Measurements from ENCODE around the gene RALGAPA1. TPM values are rescaled to one million over a fixed set of nuclear protein-coding genes. Genes with fewer than 3 reads are reported as not detected.
A peak's percentile ranks its signal among the peaks of the same experiment; 100 is the strongest.
"Not testable (repeated sequence)": the region's sequence is repeated elsewhere in the genome, so short reads cannot be mapped to it uniquely, and the experiment has no call there.

RALGAPA1 gene
- 54.3 and 138 TPM in 2 replicates for total RNA-seq (2014; rRNA removed; shearing (Covaris generic); ENCODE audit: low replicate concordance)

DNA sequence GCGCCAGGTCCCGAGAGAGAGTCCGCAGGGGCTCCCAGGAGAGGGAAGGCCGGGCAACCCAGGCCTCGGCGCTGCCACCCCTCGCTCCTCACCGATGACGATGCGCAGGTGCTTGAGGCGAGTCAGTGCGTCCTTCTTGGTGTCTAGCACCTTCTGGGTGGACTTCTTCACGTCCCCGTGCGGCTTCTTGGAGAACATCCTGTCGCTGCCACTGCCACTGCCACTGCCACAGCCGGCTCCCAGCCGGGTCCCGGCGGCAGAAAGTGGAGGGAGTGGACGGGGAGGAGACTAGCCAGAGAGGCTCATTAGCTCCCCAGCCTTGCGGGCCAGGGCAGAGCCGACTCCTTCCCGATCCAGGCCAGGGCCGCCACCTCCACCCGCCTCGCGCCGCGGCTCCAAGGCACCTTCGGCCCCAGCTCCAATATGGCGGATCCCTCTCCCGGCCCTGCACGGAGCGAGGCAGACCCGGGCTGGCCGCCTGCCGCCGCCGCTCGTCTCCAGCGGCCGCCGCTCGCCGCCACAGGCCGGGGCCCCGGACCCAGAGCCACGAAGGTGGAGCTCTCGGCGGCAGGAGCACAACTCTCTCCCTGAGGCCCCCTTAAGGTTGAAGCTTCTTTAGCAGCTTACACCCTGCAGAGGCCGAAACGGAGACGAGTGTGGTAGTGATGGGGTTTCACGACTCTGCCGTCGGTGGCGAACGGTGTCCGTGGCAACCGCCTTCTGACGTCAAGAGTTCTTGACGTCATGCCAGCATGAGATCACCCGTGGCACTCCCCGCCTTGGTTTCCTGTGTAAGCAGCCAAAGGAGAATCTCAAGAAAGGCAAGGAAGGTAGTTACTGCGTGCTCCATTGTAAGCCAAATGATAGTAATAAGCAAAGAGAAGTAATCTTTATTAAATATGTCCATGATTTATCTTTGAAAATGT is at the start of gene RALGAPA1:
Gene RALGAPA1, minus strand, starts transcription at position 658 of the 926 bp plus-strand sequence. Its CDS starts 460 bp downstream, at position 198.
- Histone ChIP-seq H3K27ac (ENCODE audit: low read length) (peak within 1 kb of the TSS; percentile 83), H3K4me3 (ENCODE audit: low read length) (peak within 1 kb of the TSS; percentile 98), H3K9ac (ENCODE audit: low read length) (peak within 1 kb of the TSS; percentile 87), H3K4me1 (ENCODE audit: low read length) (peaks cover 24% of the 10 kb centered on the region), H2AFZ (ENCODE audit: low read length) (peak within 1 kb of the TSS; percentile 66), H3K4me2 (ENCODE audit: low read depth, low read length, poor library complexity, severe bottlenecking) (peak within 1 kb of the TSS; percentile 88), H3K79me2 (ENCODE audit: low read length) (peaks cover 46% of the 10 kb centered on the region)
- not testable (repeated sequence) for H4K20me1 ChIP-seq (ENCODE audit: insufficient read depth, low read depth, low read length); H3K9me3 ChIP-seq (ENCODE audit: low read length); H3K27me3 ChIP-seq (ENCODE audit: low read length); H3K36me3 ChIP-seq (ENCODE audit: insufficient read depth, low read length); H3K9me2 ChIP-seq (replicated peaks; ENCODE audit: insufficient read depth, low read length)
- DNase-seq, result peak; percentile 99

GRCh38 chr14:35858521-35859209 is 49.6 kb upstream of the RALGAPA1 start:
- H3K4me2 ChIP-seq (ENCODE audit: low read depth, low read length, poor library complexity, severe bottlenecking), result no peak overlapping the region
- peaks cover 59% of the 10 kb centered on the region for H3K79me2 ChIP-seq (ENCODE audit: low read length)
- H4K20me1 ChIP-seq (ENCODE audit: insufficient read depth, low read depth, low read length), result 0 out of 2 replicates have a peak, but pooled peaks cover 5% of the 10 kb centered on the region
- H3K4me3 ChIP-seq (ENCODE audit: low read length), result no peak overlapping the region
- no peaks in the 10 kb centered on the region for H3K9me3 ChIP-seq (ENCODE audit: low read length)
- no peak overlapping the region for H3K27ac ChIP-seq (ENCODE audit: low read length)
- DNase-seq, result no peak
- H3K36me3 ChIP-seq (ENCODE audit: insufficient read depth, low read length), result peaks cover 39% of the 10 kb centered on the region; the same call in 1 of the 2 replicates
- H2AFZ ChIP-seq (ENCODE audit: low read length), result no peak overlapping the region
- H3K27me3 ChIP-seq (ENCODE audit: low read length), result no peaks in the 10 kb centered on the region
- no peaks in the 10 kb centered on the region for H3K9me2 ChIP-seq (replicated peaks; ENCODE audit: insufficient read depth, low read length)
- H3K4me1 ChIP-seq (ENCODE audit: low read length), result peaks cover 52% of the 10 kb centered on the region
- H3K9ac ChIP-seq (ENCODE audit: low read length), result no peak overlapping the region

DNA sequence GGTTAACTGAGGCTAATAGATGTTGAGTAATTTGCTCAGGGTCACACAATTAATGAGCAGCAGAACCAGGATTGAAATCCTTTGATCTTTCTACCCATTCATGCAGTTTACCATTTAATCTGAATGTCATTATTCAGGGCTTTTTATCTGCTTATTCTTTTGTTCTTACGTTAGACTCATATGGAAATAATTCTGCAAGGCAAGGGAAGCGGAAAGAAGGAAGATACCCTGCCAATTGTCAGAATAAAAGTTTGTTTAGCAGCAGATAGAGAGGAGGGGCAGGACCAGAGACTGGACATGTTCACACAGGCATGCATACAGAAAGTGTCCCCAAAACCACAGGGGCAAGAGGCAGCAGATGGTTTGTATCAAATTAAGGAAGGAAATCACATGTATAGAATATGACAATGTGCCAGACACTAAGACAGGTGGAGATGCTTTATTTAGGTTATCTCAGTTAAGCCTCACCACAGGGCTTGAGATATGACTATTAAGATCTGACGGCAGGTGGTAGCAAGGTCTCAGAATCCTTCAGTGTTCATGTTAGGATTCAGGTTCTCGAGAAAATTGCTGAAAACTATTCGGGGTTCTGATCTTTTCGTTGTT is 46.9 kb upstream of the RALGAPA1 start:
- peak; percentile 83 for DNase-seq
- peak overlapping the region; percentile 4 for H3K9ac ChIP-seq (ENCODE audit: low read length)
- H3K4me2 ChIP-seq (ENCODE audit: low read depth, low read length, poor library complexity, severe bottlenecking), result peak overlapping the region; percentile 53
- H3K27me3 ChIP-seq (ENCODE audit: low read length), result no peaks in the 10 kb centered on the region
- H2AFZ ChIP-seq (ENCODE audit: low read length), result no peak overlapping the region
- peaks cover 78% of the 10 kb centered on the region for H3K79me2 ChIP-seq (ENCODE audit: low read length)
- H3K4me1 ChIP-seq (ENCODE audit: low read length), result peaks cover 40% of the 10 kb centered on the region
- H3K4me3 ChIP-seq (ENCODE audit: low read length), result peak overlapping the region; percentile 3; the same call in 1 of the 2 replicates
- no peaks in the 10 kb centered on the region for H3K9me2 ChIP-seq (replicated peaks; ENCODE audit: insufficient read depth, low read length)
- peak overlapping the region; percentile 80 for H3K27ac ChIP-seq (ENCODE audit: low read length)
- H4K20me1 ChIP-seq (ENCODE audit: insufficient read depth, low read depth, low read length), result 0 out of 2 replicates have a peak, but pooled peaks cover 5% of the 10 kb centered on the region
- no peaks in the 10 kb centered on the region for H3K9me3 ChIP-seq (ENCODE audit: low read length)
- peaks cover 33% of the 10 kb centered on the region for H3K36me3 ChIP-seq (ENCODE audit: insufficient read depth, low read length)

DNA sequence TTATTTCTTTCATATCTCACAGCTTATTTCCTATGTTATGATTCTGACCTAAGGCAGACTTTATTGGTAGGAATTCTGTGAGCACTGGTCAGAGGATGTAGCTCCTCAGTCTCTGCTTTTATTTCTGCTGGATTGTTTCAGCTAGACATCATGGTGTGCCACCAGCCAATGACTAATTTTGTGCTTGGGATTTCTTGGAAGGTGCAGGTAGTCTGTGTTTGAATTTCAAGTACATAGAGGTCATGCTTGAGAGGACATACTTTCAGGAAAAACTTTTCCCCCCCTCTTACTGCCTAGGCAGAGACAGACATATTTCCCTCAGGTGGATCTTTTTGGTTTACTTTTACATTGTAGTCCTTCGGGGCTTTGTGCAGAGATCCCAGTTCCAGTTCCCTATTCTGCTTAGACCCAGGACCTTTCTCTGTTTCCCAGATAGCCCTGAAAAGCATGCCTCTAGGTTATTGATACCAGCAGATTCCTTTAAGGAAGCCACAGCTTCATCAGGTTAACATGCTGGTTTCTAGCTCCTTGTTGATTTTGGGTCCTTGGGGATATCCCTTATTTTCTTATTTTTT is 45.7 kb upstream of the RALGAPA1 start:
- Histone ChIP-seq H3K27ac (ENCODE audit: low read length) (peak overlapping the region; percentile 80), H4K20me1 (ENCODE audit: insufficient read depth, low read depth, low read length) (0 out of 2 replicates have a peak, but pooled peaks cover 5% of the 10 kb centered on the region), H3K9me3 (ENCODE audit: low read length) (no peaks in the 10 kb centered on the region), H3K9me2 (replicated peaks; ENCODE audit: insufficient read depth, low read length) (no peaks in the 10 kb centered on the region), H3K9ac (ENCODE audit: low read length) (no peak overlapping the region), H3K36me3 (ENCODE audit: insufficient read depth, low read length) (peaks cover 40% of the 10 kb centered on the region), H3K79me2 (ENCODE audit: low read length) (peaks cover 80% of the 10 kb centered on the region), H3K4me2 (ENCODE audit: low read depth, low read length, poor library complexity, severe bottlenecking) (peak overlapping the region; percentile 53), H2AFZ (ENCODE audit: low read length) (no peak overlapping the region), H3K4me3 (ENCODE audit: low read length) (no peak overlapping the region), H3K27me3 (ENCODE audit: low read length) (no peaks in the 10 kb centered on the region), H3K4me1 (ENCODE audit: low read length) (peaks cover 31% of the 10 kb centered on the region)
- no peak for DNase-seq

GRCh38 chr14:35853225-35853624 is 44.1 kb upstream of the RALGAPA1 start:
- H3K36me3 ChIP-seq (ENCODE audit: insufficient read depth, low read length), result peaks cover 46% of the 10 kb centered on the region
- H3K9me2 ChIP-seq (replicated peaks; ENCODE audit: insufficient read depth, low read length), result no peaks in the 10 kb centered on the region
- no peak overlapping the region for H3K9ac ChIP-seq (ENCODE audit: low read length)
- H2AFZ ChIP-seq (ENCODE audit: low read length), result no peak overlapping the region
- no peak overlapping the region for H3K4me2 ChIP-seq (ENCODE audit: low read depth, low read length, poor library complexity, severe bottlenecking)
- no peaks in the 10 kb centered on the region for H3K27me3 ChIP-seq (ENCODE audit: low read length)
- H4K20me1 ChIP-seq (ENCODE audit: insufficient read depth, low read depth, low read length), result 0 out of 2 replicates have a peak, but pooled peaks cover 5% of the 10 kb centered on the region
- no peak overlapping the region for H3K4me3 ChIP-seq (ENCODE audit: low read length)
- no peak for DNase-seq
- peaks cover 83% of the 10 kb centered on the region for H3K79me2 ChIP-seq (ENCODE audit: low read length)
- H3K4me1 ChIP-seq (ENCODE audit: low read length), result peaks cover 31% of the 10 kb centered on the region
- H3K27ac ChIP-seq (ENCODE audit: low read length), result no peak overlapping the region
- H3K9me3 ChIP-seq (ENCODE audit: low read length), result no peaks in the 10 kb centered on the region

GRCh38 chr14:35851823-35852222 is 42.7 kb upstream of the RALGAPA1 start:
- H3K27ac ChIP-seq (ENCODE audit: low read length), result no peak overlapping the region

DNA sequence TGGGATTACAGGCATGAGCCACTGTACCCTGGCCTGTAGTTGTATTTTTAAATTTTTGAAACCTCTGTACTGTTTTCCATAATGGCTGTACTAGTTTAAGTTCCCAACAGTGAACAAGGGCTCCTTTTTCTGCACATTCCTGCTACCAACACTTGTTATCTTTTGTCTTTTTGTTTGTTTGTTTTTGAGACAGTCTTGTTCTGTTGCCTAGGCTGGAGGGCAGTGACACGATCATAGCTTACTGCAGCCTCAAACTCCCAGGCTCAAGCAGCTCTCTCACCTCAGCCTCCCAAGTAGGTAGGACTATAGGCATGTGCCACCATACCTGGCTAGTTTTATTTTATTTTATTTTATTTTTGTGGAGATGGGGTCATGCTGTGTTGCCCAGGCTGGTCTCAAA is 40.0 kb upstream of the RALGAPA1 start:
- Histone ChIP-seq H3K9me3 (ENCODE audit: low read length) (no peaks in the 10 kb centered on the region), H3K27ac (ENCODE audit: low read length) (no peak overlapping the region), H3K9ac (ENCODE audit: low read length) (no peak overlapping the region), H2AFZ (ENCODE audit: low read length) (no peak overlapping the region), H3K4me1 (ENCODE audit: low read length) (peaks cover 28% of the 10 kb centered on the region), H4K20me1 (ENCODE audit: insufficient read depth, low read depth, low read length) (no peaks in the 10 kb centered on the region), H3K27me3 (ENCODE audit: low read length) (no peaks in the 10 kb centered on the region), H3K9me2 (replicated peaks; ENCODE audit: insufficient read depth, low read length) (no peaks in the 10 kb centered on the region), H3K4me2 (ENCODE audit: low read depth, low read length, poor library complexity, severe bottlenecking) (no peak overlapping the region), H3K4me3 (ENCODE audit: low read length) (no peak overlapping the region), H3K36me3 (ENCODE audit: insufficient read depth, low read length) (peaks cover 63% of the 10 kb centered on the region), H3K79me2 (ENCODE audit: low read length) (peaks cover 92% of the 10 kb centered on the region)
- DNase-seq, result no peak

More at GRCh38 chr14:35851823-35852222, 42.7 kb upstream of the RALGAPA1 start:
- peaks cover 85% of the 10 kb centered on the region for H3K79me2 ChIP-seq (ENCODE audit: low read length)
- no peaks in the 10 kb centered on the region for H3K27me3 ChIP-seq (ENCODE audit: low read length)
- no peak overlapping the region for H2AFZ ChIP-seq (ENCODE audit: low read length)
- no peaks in the 10 kb centered on the region for H3K9me3 ChIP-seq (ENCODE audit: low read length)
- H3K4me2 ChIP-seq (ENCODE audit: low read depth, low read length, poor library complexity, severe bottlenecking), result no peak overlapping the region
- H3K4me1 ChIP-seq (ENCODE audit: low read length), result peaks cover 41% of the 10 kb centered on the region
- peaks cover 42% of the 10 kb centered on the region for H3K36me3 ChIP-seq (ENCODE audit: insufficient read depth, low read length)
- DNase-seq, result no peak
- no peak overlapping the region for H3K4me3 ChIP-seq (ENCODE audit: low read length)
- no peak overlapping the region for H3K9ac ChIP-seq (ENCODE audit: low read length)
- no peaks in the 10 kb centered on the region for H3K9me2 ChIP-seq (replicated peaks; ENCODE audit: insufficient read depth, low read length)
- H4K20me1 ChIP-seq (ENCODE audit: insufficient read depth, low read depth, low read length), result 0 out of 2 replicates have a peak, but pooled peaks cover 5% of the 10 kb centered on the region
